Measurements from ENCODE around the gene HDHD3. TPM values are rescaled to one million over a fixed set of nuclear protein-coding genes. Genes with fewer than 3 reads are reported as not detected.
"Not testable (repeated sequence)": the region's sequence is repeated elsewhere in the genome, so short reads cannot be mapped to it uniquely, and the experiment has no call there.

Gene HDHD3
- total RNA-seq, 1 experiment from 2014 or later: 11.6 TPM

GRCh38 chr9:113409481-113409880 is 32.7 kb upstream of the HDHD3 start:
- H3K4me1 ChIP-seq (ENCODE audit: low read length): peaks cover 32% of the 10 kb centered on the region
- peaks cover 15% of the 10 kb centered on the region for H3K36me3 ChIP-seq (ENCODE audit: insufficient read depth, low read length)
- peak overlapping the region; percentile 98 for H3K9ac ChIP-seq (ENCODE audit: low read length)
- H4K20me1 ChIP-seq (ENCODE audit: insufficient read depth, low read depth, low read length): no peaks in the 10 kb centered on the region
- peak overlapping the region; percentile 99 for H3K4me2 ChIP-seq (ENCODE audit: low read depth, low read length, poor library complexity, severe bottlenecking)
- no peaks in the 10 kb centered on the region for H3K27me3 ChIP-seq (ENCODE audit: low read length)
- H3K27ac ChIP-seq (ENCODE audit: low read length): peak overlapping the region; percentile 93
- no peaks in the 10 kb centered on the region for H3K9me2 ChIP-seq (replicated peaks; ENCODE audit: insufficient read depth, low read length)
- H3K4me3 ChIP-seq (ENCODE audit: low read length): peak overlapping the region; percentile 97
- no peak overlapping the region for H2AFZ ChIP-seq (ENCODE audit: low read length)
- no peaks in the 10 kb centered on the region for H3K9me3 ChIP-seq (ENCODE audit: low read length)
- H3K79me2 ChIP-seq (ENCODE audit: low read length): peaks cover 30% of the 10 kb centered on the region
- DNase-seq: peak; percentile 72

DNA sequence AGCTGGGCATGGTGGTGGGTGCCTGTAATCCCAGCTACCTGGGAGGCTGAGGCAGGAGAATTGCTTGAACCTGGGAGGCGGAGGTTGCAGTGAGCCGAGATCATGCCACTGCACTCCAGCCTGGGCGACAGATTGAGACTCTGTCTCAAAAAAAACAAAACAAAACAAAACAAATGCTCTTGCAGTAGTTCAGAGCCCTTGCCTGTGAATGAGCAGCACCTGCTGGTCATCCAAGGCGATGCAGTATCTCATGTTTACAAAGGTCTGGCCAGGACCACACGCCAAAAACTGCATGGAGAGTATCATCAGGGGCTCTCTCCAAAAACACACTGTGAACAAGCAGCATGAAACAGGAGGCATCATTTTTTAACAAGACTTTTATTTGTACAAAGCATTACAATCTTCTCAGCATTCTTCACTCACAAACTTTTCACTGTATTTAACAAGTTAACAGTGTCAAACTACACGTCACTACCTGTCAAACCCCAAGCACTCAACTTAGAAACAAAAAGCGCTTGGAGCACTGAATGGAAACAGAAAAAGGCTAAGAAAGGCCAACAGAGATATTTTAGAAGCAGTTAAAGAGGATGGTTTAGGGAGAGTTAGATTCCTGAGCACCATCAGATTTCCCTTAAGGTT is 30.2 kb upstream of the HDHD3 start:
- Histone ChIP-seq H3K9ac (ENCODE audit: low read length) (peak overlapping the region; percentile 98; the same call in 1 of the 2 replicates), H3K79me2 (ENCODE audit: low read length) (peaks cover 30% of the 10 kb centered on the region), H3K4me1 (ENCODE audit: low read length) (peaks cover 32% of the 10 kb centered on the region), H3K4me2 (ENCODE audit: low read depth, low read length, poor library complexity, severe bottlenecking) (peak overlapping the region; percentile 12), H3K36me3 (ENCODE audit: insufficient read depth, low read length) (peaks cover 15% of the 10 kb centered on the region)
- not testable (repeated sequence) for H2AFZ ChIP-seq (ENCODE audit: low read length); H3K27me3 ChIP-seq (ENCODE audit: low read length); H4K20me1 ChIP-seq (ENCODE audit: insufficient read depth, low read depth, low read length); H3K9me3 ChIP-seq (ENCODE audit: low read length); H3K4me3 ChIP-seq (ENCODE audit: low read length); H3K27ac ChIP-seq (ENCODE audit: low read length); H3K9me2 ChIP-seq (replicated peaks; ENCODE audit: insufficient read depth, low read length)
- peak; percentile 78 for DNase-seq

DNA sequence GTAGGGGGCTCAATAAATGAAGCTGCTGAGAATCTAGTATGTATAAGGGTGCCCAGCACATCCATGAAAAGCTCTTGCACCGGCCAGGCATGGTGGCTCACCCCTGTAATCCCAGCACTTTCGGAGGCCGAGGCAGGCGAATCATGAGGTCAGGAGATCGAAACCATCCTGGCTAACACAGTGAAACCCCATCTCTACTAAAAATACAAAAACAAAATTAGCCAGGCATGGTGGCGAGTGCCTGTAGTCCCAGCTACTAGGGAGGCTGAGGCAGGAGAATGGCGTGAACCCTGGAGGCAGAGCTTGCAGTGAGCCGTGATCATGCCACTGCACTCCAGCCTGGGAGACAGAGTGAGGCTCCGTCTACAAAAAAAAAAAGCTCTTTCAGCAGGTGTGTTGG is 29.6 kb upstream of the HDHD3 start:
- Histone ChIP-seq H3K36me3 (ENCODE audit: insufficient read depth, low read length) (peaks cover 15% of the 10 kb centered on the region), H3K4me1 (ENCODE audit: low read length) (peaks cover 32% of the 10 kb centered on the region), H3K79me2 (ENCODE audit: low read length) (peaks cover 30% of the 10 kb centered on the region)
- not testable (repeated sequence) for H3K9me3 ChIP-seq (ENCODE audit: low read length); H3K9ac ChIP-seq (ENCODE audit: low read length); H3K4me2 ChIP-seq (ENCODE audit: low read depth, low read length, poor library complexity, severe bottlenecking); H2AFZ ChIP-seq (ENCODE audit: low read length); H3K9me2 ChIP-seq (replicated peaks; ENCODE audit: insufficient read depth, low read length); H4K20me1 ChIP-seq (ENCODE audit: insufficient read depth, low read depth, low read length); H3K4me3 ChIP-seq (ENCODE audit: low read length); DNase-seq; H3K27me3 ChIP-seq (ENCODE audit: low read length); H3K27ac ChIP-seq (ENCODE audit: low read length)

GRCh38 chr9:113403646-113404045 is 26.9 kb upstream of the HDHD3 start:
- DNase-seq: no peak

DNA sequence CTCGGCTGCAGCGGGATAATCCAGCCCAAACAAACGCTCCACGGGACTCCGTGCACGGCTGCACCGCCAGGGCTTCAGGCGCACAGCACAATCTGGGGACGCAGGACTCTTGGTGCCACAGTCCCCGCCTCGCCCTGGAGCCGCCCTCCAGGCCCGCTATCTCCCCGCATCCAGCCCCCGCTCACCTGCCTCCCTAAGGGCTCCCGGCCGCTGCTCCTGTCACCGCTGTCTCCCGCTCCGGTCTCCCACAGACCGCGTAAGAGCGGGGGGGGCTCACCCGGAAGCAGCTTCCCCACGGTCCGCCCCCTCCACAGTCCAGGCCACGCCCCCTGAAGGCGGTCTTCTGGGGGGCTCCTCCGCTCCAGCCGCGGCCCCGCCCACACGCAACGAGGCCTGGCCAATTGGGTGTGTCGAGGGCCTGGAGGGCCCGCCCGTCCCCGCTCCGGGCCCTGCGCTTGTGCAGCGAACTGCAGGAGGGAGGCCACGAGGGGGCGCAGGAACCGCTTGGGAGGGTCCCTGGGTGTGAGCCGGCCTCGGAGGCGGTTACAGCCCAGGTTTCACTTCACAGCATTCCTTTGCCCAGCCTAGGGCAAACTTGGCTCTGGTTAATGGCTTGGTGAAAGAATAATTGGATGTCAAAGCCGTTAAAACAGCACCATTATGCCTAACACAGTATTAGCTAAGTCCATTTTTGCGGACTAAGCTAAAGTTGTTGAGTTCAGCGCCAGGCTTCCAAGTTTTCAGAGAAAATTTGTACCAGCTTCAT is 24.4 kb upstream of the HDHD3 start, which contains the start of gene ALAD:
TSS of gene ALAD (minus strand) at position 258 of the 766 bp plus-strand sequence. CDS start 7,725 bp downstream, outside the sequence.
- Histone ChIP-seq H3K9ac (ENCODE audit: low read length) (peak within 1 kb of the TSS; percentile 94), H3K9me2 (replicated peaks; ENCODE audit: insufficient read depth, low read length) (no peaks in the 10 kb centered on the region), H3K4me2 (ENCODE audit: low read depth, low read length, poor library complexity, severe bottlenecking) (peak within 1 kb of the TSS; percentile 85), H3K4me1 (ENCODE audit: low read length) (peaks cover 16% of the 10 kb centered on the region), H2AFZ (ENCODE audit: low read length) (peak within 1 kb of the TSS; percentile 74), H4K20me1 (ENCODE audit: insufficient read depth, low read depth, low read length) (no peaks in the 10 kb centered on the region), H3K36me3 (ENCODE audit: insufficient read depth, low read length) (no peaks in the 10 kb centered on the region), H3K9me3 (ENCODE audit: low read length) (no peaks in the 10 kb centered on the region), H3K27me3 (ENCODE audit: low read length) (no peaks in the 10 kb centered on the region), H3K27ac (ENCODE audit: low read length) (no peak within 1 kb of the TSS), H3K79me2 (ENCODE audit: low read length) (peaks cover 31% of the 10 kb centered on the region), H3K4me3 (ENCODE audit: low read length) (peak within 1 kb of the TSS; percentile 99)
- peak; percentile 100 for DNase-seq

More at GRCh38 chr9:113403646-113404045, 26.9 kb upstream of the HDHD3 start:
- Histone ChIP-seq H3K9ac (ENCODE audit: low read length) (no peak overlapping the region), H2AFZ (ENCODE audit: low read length) (no peak overlapping the region), H4K20me1 (ENCODE audit: insufficient read depth, low read depth, low read length) (no peaks in the 10 kb centered on the region), H3K27me3 (ENCODE audit: low read length) (no peaks in the 10 kb centered on the region), H3K4me2 (ENCODE audit: low read depth, low read length, poor library complexity, severe bottlenecking) (no peak overlapping the region), H3K9me2 (replicated peaks; ENCODE audit: insufficient read depth, low read length) (no peaks in the 10 kb centered on the region), H3K4me1 (ENCODE audit: low read length) (peaks cover 31% of the 10 kb centered on the region), H3K4me3 (ENCODE audit: low read length) (no peak overlapping the region), H3K79me2 (ENCODE audit: low read length) (peaks cover 38% of the 10 kb centered on the region), H3K27ac (ENCODE audit: low read length) (no peak overlapping the region), H3K9me3 (ENCODE audit: low read length) (no peaks in the 10 kb centered on the region), H3K36me3 (ENCODE audit: insufficient read depth, low read length) (peaks cover 12% of the 10 kb centered on the region)

- H3K27me3 ChIP-seq (ENCODE audit: low read length): no peaks in the 10 kb centered on the region
- H3K9me3 ChIP-seq (ENCODE audit: low read length): no peaks in the 10 kb centered on the region
- DNase-seq: no peak
- H3K36me3 ChIP-seq (ENCODE audit: insufficient read depth, low read length): no peaks in the 10 kb centered on the region
- H3K4me2 ChIP-seq (ENCODE audit: low read depth, low read length, poor library complexity, severe bottlenecking): peak overlapping the region; percentile 85
- no peak overlapping the region for H2AFZ ChIP-seq (ENCODE audit: low read length)
- peaks cover 16% of the 10 kb centered on the region for H3K4me1 ChIP-seq (ENCODE audit: low read length)
- H3K9ac ChIP-seq (ENCODE audit: low read length): peak overlapping the region; percentile 94
- peak overlapping the region; percentile 99 for H3K4me3 ChIP-seq (ENCODE audit: low read length)
- H3K27ac ChIP-seq (ENCODE audit: low read length): no peak overlapping the region
- no peaks in the 10 kb centered on the region for H3K9me2 ChIP-seq (replicated peaks; ENCODE audit: insufficient read depth, low read length)
- H4K20me1 ChIP-seq (ENCODE audit: insufficient read depth, low read depth, low read length): no peaks in the 10 kb centered on the region
- H3K79me2 ChIP-seq (ENCODE audit: low read length): peaks cover 31% of the 10 kb centered on the region
Measured at GRCh38 chr9:113399646-113400200, 22.9 kb upstream of the HDHD3 start.

DNA sequence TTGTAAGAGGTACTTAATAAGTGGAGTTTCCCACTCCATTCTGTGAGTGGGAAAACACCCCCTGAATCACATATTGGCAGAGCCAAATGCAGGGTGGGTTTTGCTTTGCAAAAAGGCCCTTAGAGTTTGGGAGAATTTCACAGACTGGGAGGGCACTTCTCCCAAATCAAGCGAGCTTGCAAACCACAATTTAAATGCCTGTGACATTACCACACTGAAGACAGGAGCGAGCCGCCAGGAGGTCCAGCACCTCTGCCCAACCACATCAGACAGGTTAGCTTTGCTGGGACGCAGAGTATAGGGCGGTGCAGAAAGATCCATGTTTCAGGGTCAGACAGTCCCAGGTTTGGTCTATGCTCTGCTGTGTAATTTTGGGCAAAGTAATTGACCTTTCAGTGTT is 22.0 kb upstream of the HDHD3 start:
- Histone ChIP-seq H2AFZ (ENCODE audit: low read length) (no peak overlapping the region), H3K79me2 (ENCODE audit: low read length) (peaks cover 31% of the 10 kb centered on the region), H3K27me3 (ENCODE audit: low read length) (no peaks in the 10 kb centered on the region), H3K36me3 (ENCODE audit: insufficient read depth, low read length) (no peaks in the 10 kb centered on the region), H3K4me1 (ENCODE audit: low read length) (peaks cover 16% of the 10 kb centered on the region), H3K4me3 (ENCODE audit: low read length) (no peak overlapping the region), H3K4me2 (ENCODE audit: low read depth, low read length, poor library complexity, severe bottlenecking) (no peak overlapping the region), H3K9ac (ENCODE audit: low read length) (no peak overlapping the region), H3K9me3 (ENCODE audit: low read length) (no peaks in the 10 kb centered on the region), H3K27ac (ENCODE audit: low read length) (no peak overlapping the region), H4K20me1 (ENCODE audit: insufficient read depth, low read depth, low read length) (no peaks in the 10 kb centered on the region), H3K9me2 (replicated peaks; ENCODE audit: insufficient read depth, low read length) (no peaks in the 10 kb centered on the region)
- DNase-seq: no peak

- H4K20me1 ChIP-seq (ENCODE audit: insufficient read depth, low read depth, low read length): no peaks in the 10 kb centered on the region
- H3K4me3 ChIP-seq (ENCODE audit: low read length): no peak overlapping the region
- H3K4me1 ChIP-seq (ENCODE audit: low read length): peaks cover 16% of the 10 kb centered on the region
- H3K9me2 ChIP-seq (replicated peaks; ENCODE audit: insufficient read depth, low read length): no peaks in the 10 kb centered on the region
- DNase-seq: no peak
- no peak overlapping the region for H3K9ac ChIP-seq (ENCODE audit: low read length)
- no peaks in the 10 kb centered on the region for H3K9me3 ChIP-seq (ENCODE audit: low read length)
- no peak overlapping the region for H3K27ac ChIP-seq (ENCODE audit: low read length)
- no peak overlapping the region for H3K4me2 ChIP-seq (ENCODE audit: low read depth, low read length, poor library complexity, severe bottlenecking)
- no peaks in the 10 kb centered on the region for H3K36me3 ChIP-seq (ENCODE audit: insufficient read depth, low read length)
- peaks cover 31% of the 10 kb centered on the region for H3K79me2 ChIP-seq (ENCODE audit: low read length)
- H2AFZ ChIP-seq (ENCODE audit: low read length): no peak overlapping the region
- H3K27me3 ChIP-seq (ENCODE audit: low read length): no peaks in the 10 kb centered on the region
Measured at GRCh38 chr9:113397203-113397631, 20.4 kb upstream of the HDHD3 start.
